CMK (cell line): ENCODE measurements around the gene TMEM184A.

Experiments used
- DNase-seq: peaks from one replicate; pipeline ENCODE4 v3.0.0-alpha.2; 2010; ENCODE audit warnings: low read depth

Gene TMEM184A

GRCh38 chr7:1501487-1502270 lies 54.3 kb downstream of the TMEM184A start:
- DNase-seq = no peak

- DNase-seq = no peak
These were observed 55.8 kb downstream of the TMEM184A start for GRCh38 chr7:1500064-1500807.

- no peak for DNase-seq
These were observed 56.5 kb downstream of the TMEM184A start for GRCh38 chr7:1499367-1500029.

GRCh38 chr7:1498370-1499305 lies 57.4 kb downstream of the TMEM184A start:
- no peak for DNase-seq

GRCh38 chr7:1497293-1497927 lies 58.6 kb downstream of the TMEM184A start:
- DNase-seq = no peak

- no peak for DNase-seq
These were observed 59.3 kb downstream of the TMEM184A start for GRCh38 chr7:1496531-1497292.

GRCh38 chr7:1495564-1496242 lies 60.3 kb downstream of the TMEM184A start:
- DNase-seq = no peak

- DNase-seq = no peak
These were observed 61.0 kb downstream of the TMEM184A start for GRCh38 chr7:1494866-1495563.

- no peak for DNase-seq
These were observed 61.6 kb downstream of the TMEM184A start for GRCh38 chr7:1494447-1494846.

GRCh38 chr7:1493571-1493970 lies 62.4 kb downstream of the TMEM184A start:
- no peak for DNase-seq

- DNase-seq = no peak
These were observed 62.9 kb downstream of the TMEM184A start for GRCh38 chr7:1493129-1493528.

GRCh38 chr7:1492640-1493039 lies 63.4 kb downstream of the TMEM184A start:
- DNase-seq = no peak
